Medulla oblongata (tissue), 1 donor: ENCODE data around the gene HTRA3.

ENCODE experiments used
- DNase-seq: peaks from one replicate; pipeline ENCODE4 v3.0.0-alpha.2; 2015; ENCODE audit errors: extremely low spot score

HTRA3 gene

GRCh38 chr4:8355864-8356565 lies 86.5 kb downstream of the HTRA3 start:
- no peak for DNase-seq
